Ishikawa (cell line): ENCODE measurements around the gene MAS1L.

Experiments used
- CEBPB ChIP-seq: IDR thresholded peaks from 2 replicates; pipeline ENCODE4 v1.6.1; 2012
- CREB1 ChIP-seq: IDR thresholded peaks from 2 replicates; pipeline ENCODE4 v1.6.1; 2012; ENCODE audit warnings: low read depth
- EGR1 ChIP-seq: IDR thresholded peaks from 2 replicates; pipeline ENCODE4 v1.6.1; 2012
- EP300 ChIP-seq: IDR thresholded peaks from 2 replicates; pipeline ENCODE4 v1.6.1; 2012; ENCODE audit warnings: borderline replicate concordance
- FOXM1 ChIP-seq: IDR thresholded peaks from 2 replicates; pipeline ENCODE4 v1.6.1; 2012; ENCODE audit warnings: low read depth, borderline replicate concordance
- NFIC ChIP-seq: IDR thresholded peaks from 2 replicates; pipeline ENCODE4 v1.6.1; 2012
- RAD21 ChIP-seq: IDR thresholded peaks from 2 replicates; pipeline ENCODE4 v1.6.1; 2012; ENCODE audit warnings: low read depth
- TAF1 ChIP-seq: IDR thresholded peaks from 2 replicates; pipeline ENCODE4 v1.6.1; 2012; ENCODE audit warnings: low read depth, mild to moderate bottlenecking
- TCF12 ChIP-seq: IDR thresholded peaks from 2 replicates; pipeline ENCODE4 v1.6.1; 2012; ENCODE audit warnings: low read depth
- TEAD4 ChIP-seq: IDR thresholded peaks from 2 replicates; pipeline ENCODE4 v1.6.1; 2012
- YY1 ChIP-seq: IDR thresholded peaks from 2 replicates; pipeline ENCODE4 v1.6.1; 2012; ENCODE audit warnings: low read depth
- ZBTB7A ChIP-seq: IDR thresholded peaks from 2 replicates; pipeline ENCODE4 v1.6.1; 2012; ENCODE audit warnings: low read depth
- TF ChIP-seq, protein P1 (sequence below): IDR thresholded peaks from 2 replicates; pipeline ENCODE4 v1.6.1; 2012; ENCODE audit warnings: low read depth, mild to moderate bottlenecking
- TF ChIP-seq, protein P2 (sequence below): IDR thresholded peaks from 2 replicates; pipeline ENCODE4 v1.6.1; 2012
- TF ChIP-seq, protein P3 (sequence below): IDR thresholded peaks from 2 replicates; pipeline ENCODE4 v1.6.1; 2012

Gene MAS1L

DNA sequence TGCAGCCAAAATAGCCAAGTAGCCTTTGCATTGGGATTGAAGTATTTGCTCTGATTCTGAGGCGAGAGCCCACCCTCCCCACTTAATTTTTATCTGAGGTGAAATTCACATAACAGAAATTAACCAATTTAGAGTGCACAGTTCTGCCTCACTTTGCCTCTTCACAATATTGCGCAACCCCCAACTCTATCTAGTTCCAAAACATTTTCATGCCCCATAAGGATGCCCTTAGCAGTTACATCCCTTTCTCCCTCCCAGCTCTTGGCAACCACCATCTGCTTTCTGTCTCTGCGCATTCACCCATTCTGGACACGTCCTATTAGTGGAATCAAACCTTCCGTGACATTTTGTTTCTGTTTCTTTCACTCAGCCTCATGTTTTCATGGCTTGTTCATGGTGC lies 9.0 kb downstream of the MAS1L start:
- peak; percentile 56; the same call in 1 of the 2 replicates for TF ChIP-seq CEBPB
- TF ChIP-seq, protein P1, sequence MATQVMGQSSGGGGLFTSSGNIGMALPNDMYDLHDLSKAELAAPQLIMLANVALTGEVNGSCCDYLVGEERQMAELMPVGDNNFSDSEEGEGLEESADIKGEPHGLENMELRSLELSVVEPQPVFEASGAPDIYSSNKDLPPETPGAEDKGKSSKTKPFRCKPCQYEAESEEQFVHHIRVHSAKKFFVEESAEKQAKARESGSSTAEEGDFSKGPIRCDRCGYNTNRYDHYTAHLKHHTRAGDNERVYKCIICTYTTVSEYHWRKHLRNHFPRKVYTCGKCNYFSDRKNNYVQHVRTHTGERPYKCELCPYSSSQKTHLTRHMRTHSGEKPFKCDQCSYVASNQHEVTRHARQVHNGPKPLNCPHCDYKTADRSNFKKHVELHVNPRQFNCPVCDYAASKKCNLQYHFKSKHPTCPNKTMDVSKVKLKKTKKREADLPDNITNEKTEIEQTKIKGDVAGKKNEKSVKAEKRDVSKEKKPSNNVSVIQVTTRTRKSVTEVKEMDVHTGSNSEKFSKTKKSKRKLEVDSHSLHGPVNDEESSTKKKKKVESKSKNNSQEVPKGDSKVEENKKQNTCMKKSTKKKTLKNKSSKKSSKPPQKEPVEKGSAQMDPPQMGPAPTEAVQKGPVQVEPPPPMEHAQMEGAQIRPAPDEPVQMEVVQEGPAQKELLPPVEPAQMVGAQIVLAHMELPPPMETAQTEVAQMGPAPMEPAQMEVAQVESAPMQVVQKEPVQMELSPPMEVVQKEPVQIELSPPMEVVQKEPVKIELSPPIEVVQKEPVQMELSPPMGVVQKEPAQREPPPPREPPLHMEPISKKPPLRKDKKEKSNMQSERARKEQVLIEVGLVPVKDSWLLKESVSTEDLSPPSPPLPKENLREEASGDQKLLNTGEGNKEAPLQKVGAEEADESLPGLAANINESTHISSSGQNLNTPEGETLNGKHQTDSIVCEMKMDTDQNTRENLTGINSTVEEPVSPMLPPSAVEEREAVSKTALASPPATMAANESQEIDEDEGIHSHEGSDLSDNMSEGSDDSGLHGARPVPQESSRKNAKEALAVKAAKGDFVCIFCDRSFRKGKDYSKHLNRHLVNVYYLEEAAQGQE = no peak

DNA sequence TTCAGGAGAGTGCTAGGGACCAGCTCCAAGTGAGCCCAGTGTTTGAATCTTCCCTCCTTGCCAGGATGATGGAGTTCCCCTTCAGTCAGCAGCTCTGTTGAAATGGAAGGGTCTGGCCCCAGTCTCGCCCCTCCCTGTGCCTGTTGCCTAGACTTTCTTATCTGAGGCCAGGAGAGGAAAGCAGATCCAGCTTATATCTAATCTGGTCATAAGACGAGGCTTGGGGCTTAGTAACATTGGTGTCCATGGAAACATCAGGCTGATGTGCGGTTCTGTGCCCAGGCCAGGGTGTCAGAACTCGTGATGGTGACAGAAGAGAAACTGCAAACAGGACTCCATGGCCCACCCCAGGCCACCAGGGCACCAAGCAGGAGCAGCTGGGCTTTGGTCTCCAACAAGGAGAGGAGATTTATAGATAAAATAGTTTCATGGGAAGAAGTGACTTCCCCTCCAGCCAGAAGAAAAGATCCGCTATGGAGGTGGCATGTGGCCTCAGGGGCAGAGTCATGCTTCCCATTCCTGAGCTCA lies 9.8 kb downstream of the MAS1L start:
- TF ChIP-seq TCF12 (no peak), CREB1 (no peak), TAF1 (no peak), NFIC (no peak), EGR1 (no peak), YY1 (no peak), TEAD4 (no peak), FOXM1 (no peak), EP300 (no peak), ZBTB7A (no peak), CEBPB (no peak), RAD21 (no peak)
- TF ChIP-seq, protein P1 = no peak
- TF ChIP-seq, protein P2, sequence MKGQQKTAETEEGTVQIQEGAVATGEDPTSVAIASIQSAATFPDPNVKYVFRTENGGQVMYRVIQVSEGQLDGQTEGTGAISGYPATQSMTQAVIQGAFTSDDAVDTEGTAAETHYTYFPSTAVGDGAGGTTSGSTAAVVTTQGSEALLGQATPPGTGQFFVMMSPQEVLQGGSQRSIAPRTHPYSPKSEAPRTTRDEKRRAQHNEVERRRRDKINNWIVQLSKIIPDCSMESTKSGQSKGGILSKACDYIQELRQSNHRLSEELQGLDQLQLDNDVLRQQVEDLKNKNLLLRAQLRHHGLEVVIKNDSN = no peak
- TF ChIP-seq, protein P3, sequence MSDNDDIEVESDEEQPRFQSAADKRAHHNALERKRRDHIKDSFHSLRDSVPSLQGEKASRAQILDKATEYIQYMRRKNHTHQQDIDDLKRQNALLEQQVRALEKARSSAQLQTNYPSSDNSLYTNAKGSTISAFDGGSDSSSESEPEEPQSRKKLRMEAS = no peak

DNA sequence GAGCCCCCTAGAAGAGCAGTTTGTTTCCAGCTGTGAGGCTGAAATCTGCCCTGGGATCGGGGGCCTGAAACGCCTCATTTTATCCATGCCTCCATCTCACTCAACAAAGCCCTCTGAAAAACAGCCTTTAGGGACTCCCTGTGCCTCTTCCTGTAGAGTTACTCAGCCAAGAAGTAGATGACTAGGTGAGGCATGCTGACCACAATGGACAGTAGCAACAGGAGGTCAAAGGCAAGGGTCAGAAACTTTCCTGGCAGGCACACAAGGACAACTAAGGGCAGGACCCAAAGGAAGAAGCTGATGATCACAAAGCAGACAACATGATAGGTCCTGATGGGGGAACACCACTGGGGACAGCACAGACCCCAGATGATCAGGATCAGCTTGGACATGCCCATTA lies 12.8 kb downstream of the MAS1L start:
- TF ChIP-seq FOXM1 (no peak), RAD21 (no peak), TEAD4 (no peak), TCF12 (no peak), EP300 (no peak), CREB1 (no peak), ZBTB7A (no peak), CEBPB (no peak)
- TF ChIP-seq, protein P2 = no peak
- TF ChIP-seq, protein P1 = no peak
- TF ChIP-seq, protein P3 = no peak

DNA sequence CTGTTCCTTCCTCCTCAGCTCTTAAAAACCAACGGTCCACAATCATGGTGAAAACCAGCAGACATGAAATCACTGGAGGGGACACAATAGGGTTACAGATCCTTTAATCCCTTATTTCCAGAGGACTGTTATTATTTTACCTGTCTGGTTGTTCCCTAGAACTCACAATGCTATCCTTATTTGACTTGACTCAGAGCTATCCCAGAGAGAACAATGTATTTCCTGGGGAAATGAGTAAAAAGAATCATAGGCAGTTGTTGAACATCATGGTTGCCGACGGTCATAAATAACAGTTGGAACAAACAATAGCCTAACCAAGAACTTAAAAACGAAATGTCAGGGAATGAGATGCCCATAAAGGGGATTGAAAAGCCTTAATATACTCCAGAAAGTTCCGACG lies 21.5 kb downstream of the MAS1L start:
- TF ChIP-seq, protein P3 = no peak
- TF ChIP-seq CEBPB (no peak), TEAD4 (no peak), RAD21 (no peak), EGR1 (no peak), CREB1 (no peak), YY1 (no peak), TAF1 (no peak), ZBTB7A (no peak), NFIC (no peak), FOXM1 (no peak), EP300 (no peak), TCF12 (no peak)
- TF ChIP-seq, protein P2 = no peak
- TF ChIP-seq, protein P1 = no peak
